GM18907 (cell line): ENCODE measurements around the gene ARHGAP30.
"Not testable (repeated sequence)": the region's sequence is repeated elsewhere in the genome, so short reads cannot be mapped to it uniquely, and the experiment has no call there.

Experiments
- ATAC-seq: cut with Tn5 transposase; IDR thresholded peaks from one replicate; pipeline ENCODE4 v1.9.1; 2021; ENCODE audit warnings: mild to moderate bottlenecking, moderate library complexity; ENCODE audit not compliant: unreplicated experiment

Gene ARHGAP30, protein sequence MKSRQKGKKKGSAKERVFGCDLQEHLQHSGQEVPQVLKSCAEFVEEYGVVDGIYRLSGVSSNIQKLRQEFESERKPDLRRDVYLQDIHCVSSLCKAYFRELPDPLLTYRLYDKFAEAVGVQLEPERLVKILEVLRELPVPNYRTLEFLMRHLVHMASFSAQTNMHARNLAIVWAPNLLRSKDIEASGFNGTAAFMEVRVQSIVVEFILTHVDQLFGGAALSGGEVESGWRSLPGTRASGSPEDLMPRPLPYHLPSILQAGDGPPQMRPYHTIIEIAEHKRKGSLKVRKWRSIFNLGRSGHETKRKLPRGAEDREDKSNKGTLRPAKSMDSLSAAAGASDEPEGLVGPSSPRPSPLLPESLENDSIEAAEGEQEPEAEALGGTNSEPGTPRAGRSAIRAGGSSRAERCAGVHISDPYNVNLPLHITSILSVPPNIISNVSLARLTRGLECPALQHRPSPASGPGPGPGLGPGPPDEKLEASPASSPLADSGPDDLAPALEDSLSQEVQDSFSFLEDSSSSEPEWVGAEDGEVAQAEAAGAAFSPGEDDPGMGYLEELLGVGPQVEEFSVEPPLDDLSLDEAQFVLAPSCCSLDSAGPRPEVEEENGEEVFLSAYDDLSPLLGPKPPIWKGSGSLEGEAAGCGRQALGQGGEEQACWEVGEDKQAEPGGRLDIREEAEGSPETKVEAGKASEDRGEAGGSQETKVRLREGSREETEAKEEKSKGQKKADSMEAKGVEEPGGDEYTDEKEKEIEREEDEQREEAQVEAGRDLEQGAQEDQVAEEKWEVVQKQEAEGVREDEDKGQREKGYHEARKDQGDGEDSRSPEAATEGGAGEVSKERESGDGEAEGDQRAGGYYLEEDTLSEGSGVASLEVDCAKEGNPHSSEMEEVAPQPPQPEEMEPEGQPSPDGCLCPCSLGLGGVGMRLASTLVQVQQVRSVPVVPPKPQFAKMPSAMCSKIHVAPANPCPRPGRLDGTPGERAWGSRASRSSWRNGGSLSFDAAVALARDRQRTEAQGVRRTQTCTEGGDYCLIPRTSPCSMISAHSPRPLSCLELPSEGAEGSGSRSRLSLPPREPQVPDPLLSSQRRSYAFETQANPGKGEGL

GRCh38 chr1:161069731-161070270 is at the start of gene ARHGAP30:
TSS of gene ARHGAP30 (minus strand) at chr1:161069891. CDS start at chr1:161069624, 267 bp downstream.
- peak; percentile 87 for ATAC-seq

GRCh38 chr1:161117759-161118581 is 48.3 kb upstream of the ARHGAP30 start, which contains the start of the genes NIT1 and PFDN2:
TSS of gene NIT1 (plus strand) at chr1:161118105. CDS start at chr1:161118177, 72 bp downstream.
TSS of gene PFDN2 (minus strand) at chr1:161118037. CDS start at chr1:161118026, 11 bp downstream.
- peak; percentile 80 for ATAC-seq

DNA sequence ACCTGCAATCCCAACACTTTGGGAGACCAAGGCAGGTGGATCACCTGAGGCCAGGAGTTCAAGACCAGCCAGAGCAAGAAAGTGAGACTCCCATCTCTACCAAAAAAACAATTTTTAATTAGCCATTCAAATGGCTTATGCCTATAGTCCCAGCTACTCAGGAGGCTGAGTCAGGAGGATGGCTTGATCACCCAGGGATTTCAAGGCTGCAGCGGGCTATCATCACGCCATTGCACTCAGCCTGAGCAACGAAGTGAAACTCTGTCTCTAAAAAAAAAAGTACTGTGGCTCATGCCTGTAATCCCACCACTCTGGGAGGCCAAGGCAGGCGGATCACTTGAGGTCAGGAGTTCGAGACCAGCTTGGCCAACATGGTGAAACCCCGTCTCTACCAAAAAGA is 46.3 kb upstream of the ARHGAP30 start:
- ATAC-seq = not testable (repeated sequence)

- no peak for ATAC-seq
Observed at GRCh38 chr1:161115132-161115711, 45.5 kb upstream of the ARHGAP30 start.

DNA sequence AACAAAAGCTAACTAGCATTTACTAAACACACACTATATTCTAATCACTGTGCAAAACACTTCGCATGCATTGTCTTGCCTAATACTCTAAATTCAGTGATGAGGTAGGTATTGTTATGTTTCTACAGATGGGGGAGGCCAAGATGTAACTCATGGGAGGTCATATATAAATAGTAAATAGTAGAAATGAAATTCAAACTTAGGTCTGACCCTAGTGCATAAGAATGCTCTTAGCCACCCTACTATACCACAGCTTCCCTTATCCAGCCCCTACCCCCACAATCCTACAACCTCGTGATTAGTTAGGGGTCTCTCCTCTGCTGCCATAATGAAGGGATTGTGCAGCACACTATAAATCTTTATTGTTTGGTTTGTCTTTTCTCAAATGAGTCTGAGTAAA is 44.9 kb upstream of the ARHGAP30 start:
- no peak for ATAC-seq

DNA sequence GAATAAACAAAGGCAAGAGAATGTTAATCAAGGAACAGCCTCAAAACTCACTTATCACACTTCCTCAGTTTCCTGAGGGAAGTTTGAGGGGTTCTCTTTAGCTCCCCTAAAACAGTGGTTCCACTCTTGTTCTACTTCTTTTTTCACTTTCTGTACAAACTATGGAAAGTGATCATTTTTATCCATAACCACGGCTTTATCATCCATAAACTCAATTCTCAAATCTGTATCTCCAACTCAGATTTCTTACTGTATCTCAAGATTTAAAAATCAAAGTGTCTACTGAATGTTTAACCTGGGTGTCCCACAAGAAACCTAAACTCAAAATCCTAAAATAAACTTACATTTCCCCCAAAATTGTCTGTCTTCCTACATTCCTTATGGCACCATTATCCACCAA is 44.2 kb upstream of the ARHGAP30 start:
- ATAC-seq = no peak

DNA sequence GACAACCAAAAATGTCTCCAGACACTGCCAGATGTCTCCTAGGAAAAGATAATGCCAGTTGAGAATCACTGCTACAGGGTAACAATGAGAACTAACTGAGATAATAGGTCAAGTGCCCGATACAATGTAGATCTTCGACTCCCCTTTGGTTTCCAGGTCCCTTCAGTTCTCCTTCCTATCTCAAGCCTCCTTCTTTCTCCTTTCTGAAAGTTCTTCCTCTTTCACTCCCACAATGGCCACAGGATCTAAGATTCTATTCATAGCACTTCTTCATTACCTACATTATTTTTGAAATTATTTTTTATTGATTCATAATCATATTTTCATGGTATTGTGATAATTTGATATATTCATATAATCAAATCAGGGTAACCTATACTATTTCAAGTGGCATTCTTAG is 41.8 kb upstream of the ARHGAP30 start:
- ATAC-seq = no peak

DNA sequence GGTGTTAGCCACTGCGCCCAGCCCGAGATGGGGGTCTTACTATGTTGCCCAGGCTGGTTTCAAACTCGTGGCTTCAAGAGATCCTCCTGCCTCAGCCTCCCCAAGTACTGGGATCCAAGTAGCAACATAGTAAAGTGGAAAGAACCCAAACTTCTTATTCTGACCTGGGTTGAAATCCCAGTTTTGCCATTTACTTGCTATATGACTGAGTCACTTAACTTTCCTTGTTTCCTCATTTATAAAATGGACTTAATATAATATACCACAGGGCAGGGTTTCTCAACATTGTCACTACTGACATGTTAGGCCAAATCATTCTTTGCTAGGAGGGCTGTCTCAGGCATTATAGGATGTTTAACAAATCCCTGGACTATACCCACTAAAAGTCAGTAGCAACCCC is 41.4 kb upstream of the ARHGAP30 start:
- no peak for ATAC-seq

GRCh38 chr1:161106431-161106830 is 36.7 kb upstream of the ARHGAP30 start:
- ATAC-seq = no peak

DNA sequence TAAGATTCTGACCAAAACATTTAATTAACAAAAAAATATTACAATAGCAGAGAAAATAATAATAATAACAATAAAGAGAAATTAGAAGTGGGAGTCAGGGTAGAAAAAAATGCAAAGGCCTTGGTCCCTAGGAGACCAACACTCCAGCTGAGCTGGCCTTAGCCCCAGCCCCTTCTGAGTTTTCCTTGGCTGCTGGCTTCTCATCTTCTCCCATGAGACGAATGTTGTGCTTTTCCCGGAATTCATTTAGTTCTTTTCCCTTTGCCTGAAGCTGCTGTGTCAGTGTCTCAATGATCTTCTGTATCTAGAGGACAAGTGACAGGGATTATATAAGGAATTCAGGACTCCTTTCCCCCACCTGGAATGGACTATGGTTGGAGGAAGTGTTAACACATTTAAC is 30.9 kb upstream of the ARHGAP30 start:
- ATAC-seq = no peak

- no peak for ATAC-seq
Observed at GRCh38 chr1:161099090-161099802, 29.6 kb upstream of the ARHGAP30 start.

DNA sequence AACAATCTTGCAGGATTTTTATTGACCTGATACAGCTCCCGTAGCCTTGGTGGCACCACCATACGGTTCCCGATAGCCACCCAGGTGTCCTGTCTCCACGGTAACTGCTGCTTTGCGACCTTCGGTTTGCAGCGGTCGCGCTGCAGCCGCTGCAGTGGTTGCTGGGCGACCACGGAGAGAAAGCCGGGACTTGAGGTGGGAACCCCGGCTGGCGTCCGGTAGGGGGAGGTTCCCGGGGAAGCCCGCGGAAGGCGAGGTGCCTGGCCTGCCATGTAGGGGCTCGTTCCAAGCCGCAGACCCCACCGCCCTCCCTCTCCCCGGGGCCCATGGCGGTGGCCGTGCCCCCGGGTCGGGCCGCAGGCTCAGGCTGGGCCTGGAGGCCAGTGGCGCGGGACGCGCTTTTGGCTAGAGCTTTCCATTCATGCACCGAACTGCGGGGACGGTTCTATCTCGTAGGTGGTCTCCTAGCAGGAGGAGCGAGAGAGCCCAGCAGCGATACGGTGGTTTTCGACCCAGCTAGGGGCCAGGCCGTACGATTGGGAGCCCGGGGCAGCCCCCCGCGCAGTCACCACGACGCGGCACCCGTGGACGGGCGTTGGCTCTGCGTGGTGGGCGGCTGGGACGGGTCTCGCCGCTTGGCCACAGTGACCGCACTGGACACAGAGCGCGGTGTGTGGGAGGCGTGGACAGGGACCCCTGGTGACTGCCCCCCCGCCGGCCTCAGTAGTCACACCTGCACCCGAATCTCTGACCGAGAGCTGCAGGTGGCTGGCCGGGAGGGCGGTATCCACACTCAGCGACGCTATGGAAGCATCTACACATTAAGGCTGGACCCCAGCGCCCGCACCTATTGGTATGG is 28.7 kb upstream of the ARHGAP30 start, which contains the start of gene KLHDC9:
TSS of gene KLHDC9 (plus strand) at position 152 of the 859 bp plus-strand sequence. CDS start at position 327, 175 bp downstream.
- ATAC-seq = peak; percentile 75

- no peak for ATAC-seq
Observed at GRCh38 chr1:161096530-161096929, 26.8 kb upstream of the ARHGAP30 start.

DNA sequence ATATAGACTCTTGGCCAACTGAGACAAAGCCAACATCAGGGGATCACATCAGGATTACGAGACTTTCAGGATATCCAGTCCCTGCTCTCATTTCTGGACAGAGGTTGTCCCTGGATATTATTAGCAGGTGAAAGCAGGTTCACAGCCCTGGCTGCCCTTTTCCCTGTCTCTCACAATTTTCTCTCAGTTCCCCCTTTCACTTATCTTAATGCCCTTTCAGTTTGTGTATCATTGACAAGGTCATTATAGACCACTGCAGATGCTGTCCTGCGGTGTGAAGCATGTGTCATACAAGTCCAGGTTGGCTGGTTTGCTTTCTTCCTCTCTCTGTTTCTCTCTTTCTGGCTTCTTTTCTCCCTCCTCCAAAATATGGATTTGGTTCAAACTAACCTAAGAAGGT is 26.3 kb upstream of the ARHGAP30 start:
- ATAC-seq = peak; percentile 44

- no peak for ATAC-seq
Observed at GRCh38 chr1:161095230-161095629, 25.5 kb upstream of the ARHGAP30 start.

GRCh38 chr1:161094481-161094880 is 24.8 kb upstream of the ARHGAP30 start:
- ATAC-seq = no peak

GRCh38 chr1:161092621-161093028 is 22.9 kb upstream of the ARHGAP30 start:
- ATAC-seq = no peak
